ENCODE data around the gene LONP2. TPM values are rescaled to one million over a fixed set of nuclear protein-coding genes. Genes with fewer than 3 reads are reported as not detected.

Gene LONP2
- total and polyA plus RNA-seq, 9 of the 15 experiments (the other 6 are each of a cell fraction or from before 2014, with no cell fraction given): 8.1 to 41.2 (median 25.6) TPM

DNA sequence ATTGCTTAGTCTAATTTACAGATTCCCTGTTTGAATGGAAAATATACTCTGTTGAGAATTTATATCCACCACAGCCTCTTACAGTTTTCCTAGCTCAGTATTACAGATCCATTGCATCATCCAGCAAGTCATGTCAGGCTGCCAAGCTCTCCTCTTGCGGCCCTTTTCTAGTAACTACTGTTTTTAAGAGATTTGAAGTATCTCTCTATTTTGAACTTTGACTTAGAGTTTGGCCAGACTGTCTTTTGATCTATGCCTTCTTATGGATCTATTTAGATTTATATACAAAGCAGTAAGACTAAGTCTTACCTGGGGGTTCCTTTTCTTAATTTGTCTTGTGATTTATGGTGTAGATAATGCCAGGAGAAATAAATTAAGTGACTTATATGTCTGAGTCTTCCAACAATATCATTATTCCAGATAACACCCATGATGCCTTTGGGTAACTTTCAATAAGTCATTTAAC lies 56.3 kb downstream of the LONP2 start (continued):
- TF ChIP-seq, protein P1, sequence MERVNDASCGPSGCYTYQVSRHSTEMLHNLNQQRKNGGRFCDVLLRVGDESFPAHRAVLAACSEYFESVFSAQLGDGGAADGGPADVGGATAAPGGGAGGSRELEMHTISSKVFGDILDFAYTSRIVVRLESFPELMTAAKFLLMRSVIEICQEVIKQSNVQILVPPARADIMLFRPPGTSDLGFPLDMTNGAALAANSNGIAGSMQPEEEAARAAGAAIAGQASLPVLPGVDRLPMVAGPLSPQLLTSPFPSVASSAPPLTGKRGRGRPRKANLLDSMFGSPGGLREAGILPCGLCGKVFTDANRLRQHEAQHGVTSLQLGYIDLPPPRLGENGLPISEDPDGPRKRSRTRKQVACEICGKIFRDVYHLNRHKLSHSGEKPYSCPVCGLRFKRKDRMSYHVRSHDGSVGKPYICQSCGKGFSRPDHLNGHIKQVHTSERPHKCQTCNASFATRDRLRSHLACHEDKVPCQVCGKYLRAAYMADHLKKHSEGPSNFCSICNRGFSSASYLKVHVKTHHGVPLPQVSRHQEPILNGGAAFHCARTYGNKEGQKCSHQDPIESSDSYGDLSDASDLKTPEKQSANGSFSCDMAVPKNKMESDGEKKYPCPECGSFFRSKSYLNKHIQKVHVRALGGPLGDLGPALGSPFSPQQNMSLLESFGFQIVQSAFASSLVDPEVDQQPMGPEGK (CRISPR knock-in tag; IDR thresholded peaks at IDR 0.05; ENCODE audit: borderline replicate concordance): peak; percentile 59; the same call in 1 of the 2 replicates
- TF ChIP-seq ARHGAP35 (IDR thresholded peaks at IDR 0.05; ENCODE audit: partially characterized antibody): no peak
- TF ChIP-seq, protein P2, sequence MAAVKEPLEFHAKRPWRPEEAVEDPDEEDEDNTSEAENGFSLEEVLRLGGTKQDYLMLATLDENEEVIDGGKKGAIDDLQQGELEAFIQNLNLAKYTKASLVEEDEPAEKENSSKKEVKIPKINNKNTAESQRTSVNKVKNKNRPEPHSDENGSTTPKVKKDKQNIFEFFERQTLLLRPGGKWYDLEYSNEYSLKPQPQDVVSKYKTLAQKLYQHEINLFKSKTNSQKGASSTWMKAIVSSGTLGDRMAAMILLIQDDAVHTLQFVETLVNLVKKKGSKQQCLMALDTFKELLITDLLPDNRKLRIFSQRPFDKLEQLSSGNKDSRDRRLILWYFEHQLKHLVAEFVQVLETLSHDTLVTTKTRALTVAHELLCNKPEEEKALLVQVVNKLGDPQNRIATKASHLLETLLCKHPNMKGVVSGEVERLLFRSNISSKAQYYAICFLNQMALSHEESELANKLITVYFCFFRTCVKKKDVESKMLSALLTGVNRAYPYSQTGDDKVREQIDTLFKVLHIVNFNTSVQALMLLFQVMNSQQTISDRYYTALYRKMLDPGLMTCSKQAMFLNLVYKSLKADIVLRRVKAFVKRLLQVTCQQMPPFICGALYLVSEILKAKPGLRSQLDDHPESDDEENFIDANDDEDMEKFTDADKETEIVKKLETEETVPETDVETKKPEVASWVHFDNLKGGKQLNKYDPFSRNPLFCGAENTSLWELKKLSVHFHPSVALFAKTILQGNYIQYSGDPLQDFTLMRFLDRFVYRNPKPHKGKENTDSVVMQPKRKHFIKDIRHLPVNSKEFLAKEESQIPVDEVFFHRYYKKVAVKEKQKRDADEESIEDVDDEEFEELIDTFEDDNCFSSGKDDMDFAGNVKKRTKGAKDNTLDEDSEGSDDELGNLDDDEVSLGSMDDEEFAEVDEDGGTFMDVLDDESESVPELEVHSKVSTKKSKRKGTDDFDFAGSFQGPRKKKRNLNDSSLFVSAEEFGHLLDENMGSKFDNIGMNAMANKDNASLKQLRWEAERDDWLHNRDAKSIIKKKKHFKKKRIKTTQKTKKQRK (IDR thresholded peaks at IDR 0.05; ENCODE audit: borderline replicate concordance, low read depth, low read length): no peak
- TF ChIP-seq POU5F1 (IDR thresholded peaks at IDR 0.05; ENCODE audit: borderline replicate concordance, low read depth, low read length, partially characterized antibody): no peak
- TF ChIP-seq CAMTA2 (CRISPR knock-in tag; conservative IDR thresholded peaks at IDR 0.05): no peak
- peak; percentile 96 for TF ChIP-seq ZSCAN32 (CRISPR knock-in tag; IDR thresholded peaks at IDR 0.05)
- no peak; the same call in 1 of the 2 replicates for TF ChIP-seq ZNF354B (CRISPR knock-in tag; IDR thresholded peaks at IDR 0.05)
- peak; percentile 16; the same call in 1 of the 2 replicates for TF ChIP-seq ARID1B (IDR thresholded peaks at IDR 0.05)
- TF ChIP-seq TFAM (CRISPR knock-in tag; conservative IDR thresholded peaks at IDR 0.05): no peak
- TF ChIP-seq, protein P3, sequence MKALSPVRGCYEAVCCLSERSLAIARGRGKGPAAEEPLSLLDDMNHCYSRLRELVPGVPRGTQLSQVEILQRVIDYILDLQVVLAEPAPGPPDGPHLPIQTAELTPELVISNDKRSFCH (CRISPR knock-in tag; IDR thresholded peaks at IDR 0.05): no peak
- TF ChIP-seq, protein P3 (tag; IDR thresholded peaks at IDR 0.05): no peak
- TF ChIP-seq, protein P4, sequence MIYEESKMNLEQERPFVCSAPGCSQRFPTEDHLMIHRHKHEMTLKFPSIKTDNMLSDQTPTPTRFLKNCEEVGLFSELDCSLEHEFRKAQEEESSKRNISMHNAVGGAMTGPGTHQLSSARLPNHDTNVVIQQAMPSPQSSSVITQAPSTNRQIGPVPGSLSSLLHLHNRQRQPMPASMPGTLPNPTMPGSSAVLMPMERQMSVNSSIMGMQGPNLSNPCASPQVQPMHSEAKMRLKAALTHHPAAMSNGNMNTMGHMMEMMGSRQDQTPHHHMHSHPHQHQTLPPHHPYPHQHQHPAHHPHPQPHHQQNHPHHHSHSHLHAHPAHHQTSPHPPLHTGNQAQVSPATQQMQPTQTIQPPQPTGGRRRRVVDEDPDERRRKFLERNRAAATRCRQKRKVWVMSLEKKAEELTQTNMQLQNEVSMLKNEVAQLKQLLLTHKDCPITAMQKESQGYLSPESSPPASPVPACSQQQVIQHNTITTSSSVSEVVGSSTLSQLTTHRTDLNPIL (CRISPR knock-in tag; IDR thresholded peaks at IDR 0.05): 0 out of 2 replicates have a peak, but pooled peaks have one; percentile 62
- TF ChIP-seq, protein P5, sequence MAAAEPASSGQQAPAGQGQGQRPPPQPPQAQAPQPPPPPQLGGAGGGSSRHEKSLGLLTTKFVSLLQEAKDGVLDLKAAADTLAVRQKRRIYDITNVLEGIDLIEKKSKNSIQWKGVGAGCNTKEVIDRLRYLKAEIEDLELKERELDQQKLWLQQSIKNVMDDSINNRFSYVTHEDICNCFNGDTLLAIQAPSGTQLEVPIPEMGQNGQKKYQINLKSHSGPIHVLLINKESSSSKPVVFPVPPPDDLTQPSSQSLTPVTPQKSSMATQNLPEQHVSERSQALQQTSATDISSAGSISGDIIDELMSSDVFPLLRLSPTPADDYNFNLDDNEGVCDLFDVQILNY (CRISPR knock-in tag; IDR thresholded peaks at IDR 0.05): no peak
- no peak for TF ChIP-seq DNMT1 (IDR thresholded peaks at IDR 0.05)
- TF ChIP-seq NCOA1 (IDR thresholded peaks at IDR 0.05; ENCODE audit: low read depth): no peak
- TF ChIP-seq BACH1 (tag; IDR thresholded peaks at IDR 0.05): peak; percentile 87
- TF ChIP-seq TBP (optimal IDR thresholded peaks at IDR 0.05; ENCODE audit: low read depth, low read length): no peak
- TF ChIP-seq, protein P6, sequence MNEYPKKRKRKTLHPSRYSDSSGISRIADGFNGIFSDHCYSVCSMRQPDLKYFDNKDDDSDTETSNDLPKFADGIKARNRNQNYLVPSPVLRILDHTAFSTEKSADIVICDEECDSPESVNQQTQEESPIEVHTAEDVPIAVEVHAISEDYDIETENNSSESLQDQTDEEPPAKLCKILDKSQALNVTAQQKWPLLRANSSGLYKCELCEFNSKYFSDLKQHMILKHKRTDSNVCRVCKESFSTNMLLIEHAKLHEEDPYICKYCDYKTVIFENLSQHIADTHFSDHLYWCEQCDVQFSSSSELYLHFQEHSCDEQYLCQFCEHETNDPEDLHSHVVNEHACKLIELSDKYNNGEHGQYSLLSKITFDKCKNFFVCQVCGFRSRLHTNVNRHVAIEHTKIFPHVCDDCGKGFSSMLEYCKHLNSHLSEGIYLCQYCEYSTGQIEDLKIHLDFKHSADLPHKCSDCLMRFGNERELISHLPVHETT (CRISPR knock-in tag; conservative IDR thresholded peaks at IDR 0.05 in 1 of 2, IDR thresholded peaks at IDR 0.05 in 1 of 2): no peak
